AG08395 (cell line): ENCODE results near the gene GPR3.
A peak's percentile ranks its signal among the peaks of the same experiment; 100 is the strongest.
"Not testable (repeated sequence)": the region's sequence is repeated elsewhere in the genome, so short reads cannot be mapped to it uniquely, and the experiment has no call there.

Experiments used
- DNase-seq: peaks from one replicate; pipeline ENCODE4 v3.0.0; 2012; ENCODE audit warnings: mixed read lengths, low spot score

GPR3 gene

GRCh38 chr1:27380224-27380623 is 12.2 kb upstream of the GPR3 start:
- DNase-seq = peak; percentile 30

GRCh38 chr1:27380766-27381733 is 11.4 kb upstream of the GPR3 start:
- DNase-seq = no peak

GRCh38 chr1:27381969-27382762 is 10.3 kb upstream of the GPR3 start:
- no peak for DNase-seq

DNA sequence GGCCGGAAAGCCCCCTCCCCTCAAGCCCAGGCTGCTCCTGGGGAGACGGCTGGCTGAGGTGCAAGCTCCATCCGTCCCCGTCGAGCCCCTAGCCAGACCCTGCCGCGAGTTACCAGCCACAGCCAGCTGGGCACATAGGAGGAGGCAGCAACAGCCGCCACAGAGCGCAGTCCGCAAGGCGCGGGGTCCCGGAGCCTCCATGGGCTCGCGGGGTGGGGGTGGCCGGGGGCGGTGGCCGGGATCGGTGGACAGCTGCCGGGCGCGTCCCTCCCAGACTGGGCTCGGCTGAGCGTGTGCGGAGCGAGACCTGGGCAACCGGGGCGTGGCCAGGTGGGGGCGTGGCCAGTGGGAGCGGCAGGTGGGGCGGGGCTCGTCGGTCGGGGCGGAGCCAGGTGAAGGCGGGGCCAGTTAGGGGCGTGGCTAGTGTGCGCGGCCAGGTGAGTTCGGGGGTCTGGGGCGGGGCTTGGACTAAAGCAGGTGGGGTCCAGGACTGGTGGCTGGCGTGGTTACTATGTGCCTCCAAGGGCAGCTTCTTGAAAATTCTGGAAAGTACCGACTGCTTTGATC is 9.3 kb upstream of the GPR3 start, which contains the start of gene CD164L2:
CD164L2 (minus strand) TSS at position 295 of the 567 bp plus-strand sequence; CDS start at position 201, 94 bp downstream.
- DNase-seq = no peak

GRCh38 chr1:27383661-27384060 is 8.8 kb upstream of the GPR3 start:
- DNase-seq = no peak

DNA sequence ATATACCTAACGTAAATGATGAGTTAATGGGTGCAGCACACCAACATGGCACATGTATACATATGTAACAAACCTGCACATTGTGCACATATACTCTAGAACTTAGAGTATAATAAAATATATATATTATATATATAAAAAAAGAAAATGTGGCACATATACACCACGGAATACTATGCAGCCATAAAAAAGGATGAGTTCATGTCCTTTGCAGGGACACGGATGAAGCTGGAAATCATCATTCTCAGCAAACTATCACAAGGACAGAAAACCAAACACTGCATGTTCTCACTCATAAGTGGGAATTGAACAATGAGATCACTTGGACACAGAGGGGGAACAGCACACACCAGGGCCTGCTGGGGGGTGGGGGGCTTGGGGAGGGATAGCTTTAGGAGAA is 7.6 kb upstream of the GPR3 start:
- DNase-seq = not testable (repeated sequence)

DNA sequence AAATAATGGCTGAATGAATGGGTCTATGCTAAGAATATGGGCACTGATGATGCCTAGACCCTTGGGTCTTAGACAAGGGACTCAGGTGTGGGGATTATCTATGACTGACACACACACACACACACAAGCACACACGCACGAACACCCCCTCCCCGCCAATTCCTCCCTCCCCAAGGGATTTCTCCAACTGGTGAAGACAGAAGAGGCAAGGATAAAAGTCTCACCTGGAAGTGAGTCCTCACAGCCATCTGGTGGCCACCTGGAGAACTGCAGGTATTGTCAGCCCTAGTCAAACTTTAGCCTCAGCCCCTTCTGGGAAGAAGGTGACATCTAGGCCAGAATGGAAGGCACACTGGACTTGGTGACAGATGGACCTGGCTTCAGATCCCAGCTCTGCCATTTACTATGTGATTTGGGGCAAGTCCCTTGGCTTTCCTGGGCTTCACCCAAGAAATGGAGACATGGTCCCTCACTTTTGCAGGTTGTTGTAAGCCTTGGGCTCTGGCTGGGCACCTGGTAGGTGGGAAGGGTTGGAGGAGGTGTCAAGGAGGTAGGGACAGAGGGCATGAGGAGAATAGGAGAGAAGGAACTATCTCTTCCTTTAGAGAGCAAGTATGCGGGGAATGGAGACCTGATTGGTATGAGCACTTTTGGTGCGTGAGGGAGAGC is 4.0 kb upstream of the GPR3 start:
- peak; percentile 51 for DNase-seq

DNA sequence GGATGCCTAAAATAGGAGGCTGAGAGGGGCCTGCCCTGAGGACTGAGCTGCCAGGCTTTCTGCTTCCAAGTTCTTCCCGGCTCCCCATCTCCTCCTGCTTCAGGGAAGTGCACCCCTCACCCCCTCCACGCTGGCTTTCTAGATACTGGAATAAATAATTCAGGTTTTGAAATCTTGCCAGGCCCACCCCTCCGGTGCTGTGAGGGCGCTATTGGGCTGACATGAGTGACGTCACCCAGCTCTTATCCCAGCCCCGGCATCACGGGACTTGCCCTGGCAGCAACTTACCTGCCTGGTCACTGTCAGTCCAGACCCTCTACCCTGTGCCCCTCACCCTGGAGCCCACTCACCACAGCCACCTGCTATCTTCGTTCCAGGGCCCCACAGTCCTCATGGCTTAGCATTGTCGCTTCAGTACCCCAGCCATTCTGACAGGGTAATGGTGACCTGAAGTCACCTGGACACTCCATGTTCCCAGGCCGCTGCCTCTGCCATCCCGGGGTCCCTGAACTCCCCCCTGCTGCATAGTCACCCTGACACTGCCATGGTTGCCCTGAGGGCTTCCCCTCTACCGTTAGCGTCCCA is 819 bp upstream of the GPR3 start:
- peak; percentile 51 for DNase-seq

GRCh38 chr1:27392778-27393635 is 585 bp downstream of the GPR3 start:
- no peak for DNase-seq

DNA sequence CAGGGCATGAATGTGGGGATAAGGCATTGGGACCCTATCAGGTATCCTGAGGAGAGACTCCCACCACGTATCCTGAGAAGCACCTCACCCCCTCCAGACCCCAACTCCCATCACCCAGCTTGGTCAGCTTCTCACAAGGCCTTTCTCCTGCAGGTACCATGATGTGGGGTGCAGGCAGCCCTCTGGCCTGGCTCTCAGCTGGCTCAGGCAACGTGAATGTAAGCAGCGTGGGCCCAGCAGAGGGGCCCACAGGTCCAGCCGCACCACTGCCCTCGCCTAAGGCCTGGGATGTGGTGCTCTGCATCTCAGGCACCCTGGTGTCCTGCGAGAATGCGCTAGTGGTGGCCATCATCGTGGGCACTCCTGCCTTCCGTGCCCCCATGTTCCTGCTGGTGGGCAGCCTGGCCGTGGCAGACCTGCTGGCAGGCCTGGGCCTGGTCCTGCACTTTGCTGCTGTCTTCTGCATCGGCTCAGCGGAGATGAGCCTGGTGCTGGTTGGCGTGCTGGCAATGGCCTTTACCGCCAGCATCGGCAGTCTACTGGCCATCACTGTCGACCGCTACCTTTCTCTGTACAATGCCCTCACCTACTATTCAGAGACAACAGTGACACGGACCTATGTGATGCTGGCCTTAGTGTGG is 1.3 kb downstream of the GPR3 start:
- DNase-seq = no peak

DNA sequence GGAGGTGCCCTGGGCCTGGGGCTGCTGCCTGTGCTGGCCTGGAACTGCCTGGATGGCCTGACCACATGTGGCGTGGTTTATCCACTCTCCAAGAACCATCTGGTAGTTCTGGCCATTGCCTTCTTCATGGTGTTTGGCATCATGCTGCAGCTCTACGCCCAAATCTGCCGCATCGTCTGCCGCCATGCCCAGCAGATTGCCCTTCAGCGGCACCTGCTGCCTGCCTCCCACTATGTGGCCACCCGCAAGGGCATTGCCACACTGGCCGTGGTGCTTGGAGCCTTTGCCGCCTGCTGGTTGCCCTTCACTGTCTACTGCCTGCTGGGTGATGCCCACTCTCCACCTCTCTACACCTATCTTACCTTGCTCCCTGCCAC is 1.8 kb downstream of the GPR3 start:
- no peak for DNase-seq

- DNase-seq = no peak
Measured at GRCh38 chr1:27394925-27395324, 2.5 kb downstream of the GPR3 start.

GRCh38 chr1:27395441-27396195 is 3.2 kb downstream of the GPR3 start:
- peak; percentile 79 for DNase-seq

DNA sequence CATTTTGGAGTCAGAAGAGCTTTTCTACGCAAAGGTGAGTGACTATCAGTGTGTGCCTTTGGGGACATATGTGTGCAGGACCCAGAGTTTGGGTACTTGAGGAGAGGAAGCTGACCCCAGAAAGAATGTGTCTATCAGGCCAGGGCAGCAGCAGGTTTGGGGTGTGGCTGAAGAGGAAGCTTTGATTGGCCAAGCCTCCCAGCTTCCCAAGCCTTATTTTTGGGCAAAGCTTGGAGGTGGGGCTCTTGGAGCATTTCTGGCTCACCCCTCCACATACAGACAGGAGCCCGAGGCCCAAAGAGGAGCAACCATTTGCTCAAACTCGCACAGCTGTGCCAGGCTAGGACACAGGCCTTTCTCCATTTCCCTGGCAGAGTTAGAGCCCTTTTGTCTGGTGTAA is 4.7 kb downstream of the GPR3 start:
- DNase-seq = no peak

- no peak for DNase-seq
Measured at GRCh38 chr1:27397749-27398148, 5.3 kb downstream of the GPR3 start.

DNA sequence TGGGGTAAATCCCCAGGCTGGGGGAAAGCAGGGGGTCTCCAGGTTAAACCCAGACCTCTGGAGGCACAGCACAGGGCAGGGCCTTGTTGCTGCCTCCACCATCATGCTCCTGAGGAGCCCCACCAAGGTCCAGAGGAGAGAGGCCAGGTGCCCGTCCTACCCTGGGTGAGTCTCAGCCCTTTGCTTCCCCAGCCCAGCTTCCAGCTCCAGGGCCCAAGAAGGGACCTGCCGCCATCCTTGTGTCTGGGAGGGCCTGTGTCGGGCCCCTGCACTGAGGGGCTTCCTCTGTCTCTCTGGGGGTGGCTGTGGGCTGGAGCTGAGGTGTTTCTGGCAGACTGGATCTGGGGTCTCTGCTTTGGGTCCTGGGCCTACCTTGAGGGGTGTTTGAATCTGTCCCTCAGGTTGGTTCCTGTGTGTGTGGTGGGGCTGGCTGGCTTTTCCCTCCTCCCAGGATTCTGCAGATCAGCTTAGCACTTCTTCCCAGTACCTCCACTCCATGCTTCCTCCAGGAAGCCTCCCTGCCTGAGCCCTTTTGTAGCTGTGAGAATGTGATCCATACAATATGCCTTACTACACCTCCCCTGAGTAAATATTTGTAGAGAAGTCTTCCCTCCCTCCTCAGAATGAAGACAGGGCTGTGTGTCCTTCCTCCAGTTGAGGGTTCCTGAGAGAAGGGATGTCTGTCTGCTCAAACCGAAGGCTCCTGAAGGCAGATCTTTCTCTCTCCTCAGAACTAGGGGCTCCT is 6.2 kb downstream of the GPR3 start:
- no peak for DNase-seq

DNA sequence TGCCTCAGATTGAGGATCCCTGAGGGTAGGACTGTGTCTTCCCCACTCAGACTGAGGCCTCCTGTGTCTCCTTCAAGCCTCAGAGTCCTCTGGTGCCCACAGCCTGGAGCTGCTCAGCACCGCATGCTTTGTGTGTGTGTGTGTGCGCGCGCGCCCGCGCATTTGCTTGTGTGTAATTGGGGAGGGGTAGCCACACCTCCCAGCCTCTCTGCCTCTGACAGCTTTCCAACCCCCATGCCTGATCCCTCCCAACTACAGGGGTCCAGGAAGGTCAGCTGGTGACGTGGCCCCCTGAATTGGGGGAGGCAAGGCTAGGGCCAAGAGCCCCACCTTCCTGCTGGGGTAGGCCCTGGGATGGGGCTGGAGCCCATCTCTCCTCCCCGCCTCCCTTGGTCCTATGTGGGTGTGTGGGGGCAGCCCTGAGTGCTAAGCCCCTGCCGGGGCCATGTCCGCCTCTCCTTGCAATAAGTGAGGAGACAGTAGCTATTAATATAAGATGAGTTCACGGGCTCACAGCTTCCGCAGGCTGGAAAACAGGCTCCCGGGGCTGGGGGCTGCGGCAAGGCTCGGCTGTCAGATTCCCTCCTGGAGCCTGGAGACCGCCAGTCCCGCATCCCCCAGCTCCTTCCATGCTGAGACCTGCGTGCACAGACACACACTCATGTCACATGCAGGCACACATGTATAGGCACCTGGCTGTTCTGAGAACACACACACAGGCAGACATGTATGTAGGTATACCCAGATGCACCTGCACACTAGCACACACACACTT is 7.0 kb downstream of the GPR3 start:
- no peak for DNase-seq
